Panc1 (cell line): ENCODE measurements around the gene HSFX3.
A peak's percentile ranks its signal among the peaks of the same experiment; 100 is the strongest.

Source experiments
- POLR2AphosphoS5 ChIP-seq: IDR thresholded peaks from 2 replicates; pipeline ENCODE4 v1.6.1; 2012; ENCODE audit warnings: mild to moderate bottlenecking, low read depth, low read length, moderate library complexity
- REST ChIP-seq, 2 experiments: IDR thresholded peaks; 2 replicates each; pipeline ENCODE4 v1.6.1; 2011 to 2012; ENCODE audit warnings: low read depth in 2 of 2, control low read depth in 1 of 2, low read length in 1 of 2, mild to moderate bottlenecking in 1 of 2, moderate library complexity in 1 of 2; ENCODE audit not compliant: insufficient read depth in 1 of 2
- SIN3A ChIP-seq: IDR thresholded peaks from 2 replicates; pipeline ENCODE4 v1.6.1; 2012; ENCODE audit warnings: low read depth, mild to moderate bottlenecking, low read length, moderate library complexity, borderline replicate concordance; ENCODE audit not compliant: insufficient read depth
- TCF7L2 ChIP-seq: IDR thresholded peaks from 2 replicates; pipeline ENCODE4 v1.6.1; 2011; ENCODE audit warnings: mild to moderate bottlenecking, low read depth, low read length, inconsistent platforms
- TF ChIP-seq, protein P1 (sequence below): fragments of 450-650 bp; IDR thresholded peaks from 2 replicates; pipeline ENCODE4 v1.5.1; 2017; ENCODE audit warnings: mild to moderate bottlenecking

- TF ChIP-seq, protein P1, sequence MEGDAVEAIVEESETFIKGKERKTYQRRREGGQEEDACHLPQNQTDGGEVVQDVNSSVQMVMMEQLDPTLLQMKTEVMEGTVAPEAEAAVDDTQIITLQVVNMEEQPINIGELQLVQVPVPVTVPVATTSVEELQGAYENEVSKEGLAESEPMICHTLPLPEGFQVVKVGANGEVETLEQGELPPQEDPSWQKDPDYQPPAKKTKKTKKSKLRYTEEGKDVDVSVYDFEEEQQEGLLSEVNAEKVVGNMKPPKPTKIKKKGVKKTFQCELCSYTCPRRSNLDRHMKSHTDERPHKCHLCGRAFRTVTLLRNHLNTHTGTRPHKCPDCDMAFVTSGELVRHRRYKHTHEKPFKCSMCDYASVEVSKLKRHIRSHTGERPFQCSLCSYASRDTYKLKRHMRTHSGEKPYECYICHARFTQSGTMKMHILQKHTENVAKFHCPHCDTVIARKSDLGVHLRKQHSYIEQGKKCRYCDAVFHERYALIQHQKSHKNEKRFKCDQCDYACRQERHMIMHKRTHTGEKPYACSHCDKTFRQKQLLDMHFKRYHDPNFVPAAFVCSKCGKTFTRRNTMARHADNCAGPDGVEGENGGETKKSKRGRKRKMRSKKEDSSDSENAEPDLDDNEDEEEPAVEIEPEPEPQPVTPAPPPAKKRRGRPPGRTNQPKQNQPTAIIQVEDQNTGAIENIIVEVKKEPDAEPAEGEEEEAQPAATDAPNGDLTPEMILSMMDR: no peak
- TF ChIP-seq REST (IDR thresholded peaks at IDR 0.05; ENCODE audit: insufficient read depth in 1 of 2, low read depth in 2 of 2, low read length in 1 of 2) (no peak), TCF7L2 (no peak), SIN3A (peak; percentile 70; the same call in 1 of the 2 replicates), POLR2AphosphoS5 (peak; percentile 94)
Observed at GRCh38 chrX:149504915-149505651, 44.6 kb downstream of the HSFX3 start, which contains the start of gene IDS.
